Body of pancreas (tissue), 4 donors: ENCODE measurements around the gene STK40.

Experiments
- POLR2A ChIP-seq, 3 donors: fragments of 450-650 bp; IDR thresholded peaks; one replicate each; pipeline ENCODE4 v1.6.1; 2016; ENCODE audit warnings: antibody characterized with exemption in 3 of 3, mild to moderate bottlenecking in 2 of 3
- TF ChIP-seq, protein P1 (sequence below), 7 experiments: fragments of 450-650 bp in 4 of 7; fragments of 200-600 bp in 3 of 7; sonication (generic) in 3 of 7; IDR thresholded peaks; one replicate each; pipeline ENCODE4 v1.5.1; 2016 to 2019; ENCODE audit warnings: antibody characterized with exemption in 7 of 7

GRCh38 chr1:36344395-36344680 lies 41.4 kb downstream of the STK40 start:
- TF ChIP-seq, protein P1, sequence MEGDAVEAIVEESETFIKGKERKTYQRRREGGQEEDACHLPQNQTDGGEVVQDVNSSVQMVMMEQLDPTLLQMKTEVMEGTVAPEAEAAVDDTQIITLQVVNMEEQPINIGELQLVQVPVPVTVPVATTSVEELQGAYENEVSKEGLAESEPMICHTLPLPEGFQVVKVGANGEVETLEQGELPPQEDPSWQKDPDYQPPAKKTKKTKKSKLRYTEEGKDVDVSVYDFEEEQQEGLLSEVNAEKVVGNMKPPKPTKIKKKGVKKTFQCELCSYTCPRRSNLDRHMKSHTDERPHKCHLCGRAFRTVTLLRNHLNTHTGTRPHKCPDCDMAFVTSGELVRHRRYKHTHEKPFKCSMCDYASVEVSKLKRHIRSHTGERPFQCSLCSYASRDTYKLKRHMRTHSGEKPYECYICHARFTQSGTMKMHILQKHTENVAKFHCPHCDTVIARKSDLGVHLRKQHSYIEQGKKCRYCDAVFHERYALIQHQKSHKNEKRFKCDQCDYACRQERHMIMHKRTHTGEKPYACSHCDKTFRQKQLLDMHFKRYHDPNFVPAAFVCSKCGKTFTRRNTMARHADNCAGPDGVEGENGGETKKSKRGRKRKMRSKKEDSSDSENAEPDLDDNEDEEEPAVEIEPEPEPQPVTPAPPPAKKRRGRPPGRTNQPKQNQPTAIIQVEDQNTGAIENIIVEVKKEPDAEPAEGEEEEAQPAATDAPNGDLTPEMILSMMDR (IDR thresholded peaks at IDR 0.05) = no peak
- no peak for TF ChIP-seq POLR2A (IDR thresholded peaks at IDR 0.05)
